OCI-LY1 (cell line): ENCODE measurements around the gene ATP5PO.
"Not testable (repeated sequence)": the region's sequence is repeated elsewhere in the genome, so short reads cannot be mapped to it uniquely, and the experiment has no call there.

ENCODE experiments used
- H2AFZ ChIP-seq: fragments of 200-600 bp; sonication (generic), shearing (Covaris generic); 2 replicates; pipeline ENCODE4 v1.6.0; 2014; ENCODE audit warnings: antibody characterized with exemption, mild to moderate bottlenecking, low read length
- H3F3A ChIP-seq: fragments of 200-600 bp; sonication (generic), shearing (Covaris generic); 2 replicates; pipeline ENCODE4 v1.6.0; 2014; ENCODE audit warnings: mild to moderate bottlenecking, antibody characterized with exemption, low read length, moderate library complexity; ENCODE audit not compliant: insufficient read depth
- H3K27ac ChIP-seq: fragments of 200-600 bp; sonication (generic); 2 replicates; pipeline ENCODE4 v1.5.1; 2014; ENCODE audit warnings: low read length, mixed run types, mild to moderate bottlenecking, low read depth; ENCODE audit not compliant: poor library complexity, severe bottlenecking
- H3K27me3 ChIP-seq: fragments of 200-600 bp; sonication (generic); 2 replicates; pipeline ENCODE4 v1.6.0; 2014; ENCODE audit warnings: antibody characterized with exemption, mild to moderate bottlenecking, low read length, moderate library complexity; ENCODE audit not compliant: insufficient read depth
- H3K36me3 ChIP-seq: fragments of 200-600 bp; sonication (generic); 2 replicates; pipeline ENCODE4 v1.6.1; 2014; ENCODE audit warnings: mild to moderate bottlenecking, antibody characterized with exemption, low read length, moderate library complexity, mixed read lengths; ENCODE audit not compliant: insufficient read depth
- H3K4me1 ChIP-seq: fragments of 200-600 bp; sonication (generic); 2 replicates; pipeline ENCODE4 v1.5.1; 2014; ENCODE audit warnings: mild to moderate bottlenecking, low read length, moderate library complexity; ENCODE audit not compliant: insufficient read depth, severe bottlenecking
- H3K4me2 ChIP-seq: fragments of 200-600 bp; sonication (generic), shearing (Covaris generic); 2 replicates; pipeline ENCODE4 v1.6.1; 2014; ENCODE audit warnings: low read length
- H3K4me3 ChIP-seq: fragments of 200-600 bp; sonication (generic); 2 replicates; pipeline ENCODE4 v1.5.1; 2014; ENCODE audit warnings: low read length, low read depth, mild to moderate bottlenecking, mixed read lengths; ENCODE audit not compliant: poor library complexity, severe bottlenecking
- H3K79me2 ChIP-seq: fragments of 200-600 bp; shearing (Covaris generic); 2 replicates; pipeline ENCODE4 v1.6.1; 2016; ENCODE audit warnings: mixed run types, low read length, mixed read lengths; ENCODE audit not compliant: insufficient read depth
- H3K9ac ChIP-seq: fragments of 200-600 bp; sonication (generic), shearing (Covaris generic); 2 replicates; pipeline ENCODE4 v1.6.1; 2014; ENCODE audit warnings: mild to moderate bottlenecking, low read length, mixed read lengths
- H3K9me2 ChIP-seq: fragments of 200-600 bp; sonication (generic), shearing (Covaris generic); 2 replicates; pipeline ENCODE4 v1.6.1; 2014; ENCODE audit warnings: low read depth, mild to moderate bottlenecking, low read length, mixed read lengths
- H3K9me3 ChIP-seq: fragments of 200-600 bp; shearing (Covaris generic); 2 replicates; pipeline ENCODE4 v1.6.1; 2014; ENCODE audit warnings: low read length, mixed read lengths
- H4K20me1 ChIP-seq: fragments of 200-600 bp; sonication (generic), shearing (Covaris generic); 2 replicates; pipeline ENCODE4 v1.6.0; 2016; ENCODE audit warnings: mild to moderate bottlenecking, low read length; ENCODE audit not compliant: insufficient read depth
- EZH2 ChIP-seq: fragments of 200-600 bp; sonication (generic), shearing (Covaris generic); IDR thresholded peaks from 2 replicates; pipeline ENCODE4 v1.8.0; 2017; ENCODE audit warnings: borderline replicate concordance, mixed run types, mild to moderate bottlenecking, antibody characterized with exemption, low read length, moderate library complexity, mixed read lengths
- TF ChIP-seq, protein P1 (sequence below): fragments of 200-600 bp; sonication (generic), shearing (Covaris generic); IDR thresholded peaks from 2 replicates; pipeline ENCODE4 v1.5.1; 2017; ENCODE audit warnings: mild to moderate bottlenecking, antibody characterized with exemption, low read length, moderate library complexity, mixed read lengths

The ATP5PO gene

DNA sequence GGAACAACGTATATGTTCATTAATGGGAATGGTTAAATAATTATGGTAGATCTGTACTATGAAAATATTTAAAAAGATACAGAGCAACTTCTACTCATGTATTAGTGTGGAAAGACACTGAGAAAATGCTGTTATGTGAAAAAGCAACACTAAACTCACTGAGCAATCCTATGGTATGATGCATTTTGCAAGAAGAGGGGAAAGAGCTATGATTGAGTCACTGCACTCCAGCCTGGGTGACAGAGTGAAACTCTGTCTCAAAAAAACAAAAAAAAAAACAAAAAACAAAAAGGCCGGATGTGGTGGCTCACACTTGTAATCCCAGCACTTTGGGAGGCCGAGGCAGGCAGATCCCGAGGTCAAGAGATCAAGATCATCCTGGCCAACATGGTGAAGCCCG, 44.4 kb downstream of the ATP5PO start:
- Histone ChIP-seq H2AFZ (no peak overlapping the region), H3K9ac (no peak overlapping the region), H3K79me2 (no peaks in the 10 kb centered on the region), H3K4me3 (no peak overlapping the region), H3K4me1 (no peaks in the 10 kb centered on the region), H3F3A (no peaks in the 10 kb centered on the region), H3K9me2 (no peaks in the 10 kb centered on the region), H3K27ac (no peak overlapping the region), H3K27me3 (no peaks in the 10 kb centered on the region), H3K4me2 (no peak overlapping the region), H3K36me3 (no peaks in the 10 kb centered on the region), H3K9me3 (no peaks in the 10 kb centered on the region), H4K20me1 (no peaks in the 10 kb centered on the region)
- TF ChIP-seq, protein P1, sequence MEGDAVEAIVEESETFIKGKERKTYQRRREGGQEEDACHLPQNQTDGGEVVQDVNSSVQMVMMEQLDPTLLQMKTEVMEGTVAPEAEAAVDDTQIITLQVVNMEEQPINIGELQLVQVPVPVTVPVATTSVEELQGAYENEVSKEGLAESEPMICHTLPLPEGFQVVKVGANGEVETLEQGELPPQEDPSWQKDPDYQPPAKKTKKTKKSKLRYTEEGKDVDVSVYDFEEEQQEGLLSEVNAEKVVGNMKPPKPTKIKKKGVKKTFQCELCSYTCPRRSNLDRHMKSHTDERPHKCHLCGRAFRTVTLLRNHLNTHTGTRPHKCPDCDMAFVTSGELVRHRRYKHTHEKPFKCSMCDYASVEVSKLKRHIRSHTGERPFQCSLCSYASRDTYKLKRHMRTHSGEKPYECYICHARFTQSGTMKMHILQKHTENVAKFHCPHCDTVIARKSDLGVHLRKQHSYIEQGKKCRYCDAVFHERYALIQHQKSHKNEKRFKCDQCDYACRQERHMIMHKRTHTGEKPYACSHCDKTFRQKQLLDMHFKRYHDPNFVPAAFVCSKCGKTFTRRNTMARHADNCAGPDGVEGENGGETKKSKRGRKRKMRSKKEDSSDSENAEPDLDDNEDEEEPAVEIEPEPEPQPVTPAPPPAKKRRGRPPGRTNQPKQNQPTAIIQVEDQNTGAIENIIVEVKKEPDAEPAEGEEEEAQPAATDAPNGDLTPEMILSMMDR = no peak
- no peak for TF ChIP-seq EZH2

DNA sequence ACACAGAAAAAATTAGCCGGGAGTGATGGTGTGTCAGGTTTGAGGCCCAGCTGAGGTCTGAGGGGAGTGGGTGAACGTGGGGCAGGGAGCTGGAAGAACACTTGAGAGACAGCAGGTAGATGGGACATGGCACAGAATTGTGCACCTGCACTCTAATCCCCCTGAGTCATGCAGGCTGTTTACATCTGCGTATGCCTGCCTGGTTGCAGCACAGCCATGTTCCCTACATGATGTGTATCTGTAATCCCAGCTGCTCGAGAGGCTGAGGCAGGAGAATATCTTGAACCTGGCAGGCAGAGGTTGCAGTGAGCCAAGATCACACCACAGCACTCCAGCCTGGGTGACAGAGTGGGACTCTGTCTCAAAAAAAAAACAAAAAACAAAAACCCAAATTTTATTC, 44.8 kb downstream of the ATP5PO start:
- Histone ChIP-seq H3K4me2 (no peak overlapping the region), H3K4me3 (no peak overlapping the region), H3K27me3 (no peaks in the 10 kb centered on the region), H3K9me3 (no peaks in the 10 kb centered on the region), H2AFZ (no peak overlapping the region), H3K4me1 (no peaks in the 10 kb centered on the region), H3F3A (no peaks in the 10 kb centered on the region), H3K9me2 (no peaks in the 10 kb centered on the region), H3K79me2 (no peaks in the 10 kb centered on the region), H3K9ac (no peak overlapping the region), H3K27ac (no peak overlapping the region), H4K20me1 (no peaks in the 10 kb centered on the region), H3K36me3 (no peaks in the 10 kb centered on the region)
- TF ChIP-seq EZH2 = no peak
- TF ChIP-seq, protein P1 = no peak

DNA sequence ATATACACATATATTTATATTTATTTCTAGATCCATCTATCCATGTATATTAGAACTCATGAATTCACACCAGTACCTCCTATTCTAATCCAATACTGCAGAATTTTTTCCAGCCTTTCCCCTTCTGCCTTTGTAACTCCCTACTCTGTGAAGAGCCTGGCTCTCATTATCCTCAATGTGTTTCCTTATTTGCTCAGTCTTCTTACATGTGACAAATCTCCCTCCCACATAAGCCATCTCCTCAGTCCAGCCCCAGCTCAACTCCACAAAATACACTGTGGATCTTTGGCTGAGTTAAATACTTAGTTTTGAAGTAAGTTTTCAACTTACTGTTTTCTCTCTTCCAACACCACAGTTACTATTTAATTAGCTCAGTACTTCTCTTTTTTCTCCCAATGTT, 45.7 kb downstream of the ATP5PO start:
- Histone ChIP-seq H3K9me2 (no peaks in the 10 kb centered on the region), H3K4me2 (no peak overlapping the region), H2AFZ (no peak overlapping the region), H3K9me3 (no peaks in the 10 kb centered on the region), H3K27me3 (no peaks in the 10 kb centered on the region), H4K20me1 (no peaks in the 10 kb centered on the region), H3K4me3 (no peak overlapping the region), H3K79me2 (no peaks in the 10 kb centered on the region), H3F3A (no peaks in the 10 kb centered on the region), H3K9ac (no peak overlapping the region), H3K36me3 (no peaks in the 10 kb centered on the region), H3K27ac (no peak overlapping the region), H3K4me1 (no peaks in the 10 kb centered on the region)
- TF ChIP-seq EZH2 = no peak
- TF ChIP-seq, protein P1 = no peak

DNA sequence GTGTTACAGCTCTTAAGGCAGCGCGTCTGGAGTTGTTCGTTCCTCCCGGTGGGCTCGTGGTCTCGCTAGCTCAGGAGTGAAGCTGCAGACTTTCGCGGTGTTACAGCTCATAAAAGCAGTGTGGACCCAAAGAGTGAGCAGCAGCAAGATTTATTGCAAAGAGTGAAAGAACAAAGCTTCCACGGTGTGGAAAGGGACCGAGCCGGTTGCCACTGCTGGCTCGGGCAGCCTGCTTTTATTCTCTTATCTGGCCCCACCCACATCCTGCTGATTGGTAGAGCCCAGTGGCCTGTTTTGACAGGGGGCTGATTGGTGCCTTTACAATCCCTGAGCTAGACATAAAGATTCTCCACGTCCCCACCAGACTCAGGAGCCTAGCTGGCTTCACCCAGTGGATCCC, 47.7 kb downstream of the ATP5PO start:
- not testable (repeated sequence) for H3K4me1 ChIP-seq, H3K36me3 ChIP-seq, H2AFZ ChIP-seq, H3K27me3 ChIP-seq, H3K4me3 ChIP-seq, H3K9me2 ChIP-seq, H4K20me1 ChIP-seq, H3K9me3 ChIP-seq, H3K4me2 ChIP-seq, H3K79me2 ChIP-seq, H3F3A ChIP-seq, H3K9ac ChIP-seq, H3K27ac ChIP-seq
